Brain pericyte (primary cell): ENCODE measurements around the gene PPARA.
"Not testable (repeated sequence)": the region's sequence is repeated elsewhere in the genome, so short reads cannot be mapped to it uniquely, and the experiment has no call there.

Experiments
- DNase-seq: peaks from one replicate; pipeline ENCODE4 v3.0.0-alpha.2; 2012; ENCODE audit warnings: low read depth, low spot score

PPARA gene

GRCh38 chr22:46169628-46170027 is 19.3 kb downstream of the PPARA start:
- no peak for DNase-seq

GRCh38 chr22:46171940-46172339 is 21.6 kb downstream of the PPARA start:
- DNase-seq = no peak

- no peak for DNase-seq
Measured at GRCh38 chr22:46172522-46173110, 22.3 kb downstream of the PPARA start.

- no peak for DNase-seq
Measured at GRCh38 chr22:46173152-46173551, 22.8 kb downstream of the PPARA start.

- DNase-seq = no peak
Measured at GRCh38 chr22:46175631-46176030, 25.3 kb downstream of the PPARA start.

- no peak for DNase-seq
Measured at GRCh38 chr22:46176508-46177003, 26.2 kb downstream of the PPARA start.

- DNase-seq = no peak
Measured at GRCh38 chr22:46178755-46179505, 28.6 kb downstream of the PPARA start.

GRCh38 chr22:46179748-46180147 is 29.4 kb downstream of the PPARA start:
- no peak for DNase-seq

- DNase-seq = no peak
Measured at GRCh38 chr22:46180370-46181137, 30.2 kb downstream of the PPARA start.

GRCh38 chr22:46183733-46184132 is 33.4 kb downstream of the PPARA start:
- DNase-seq = no peak

- DNase-seq = no peak
Measured at GRCh38 chr22:46185283-46185682, 35.0 kb downstream of the PPARA start.

GRCh38 chr22:46187862-46188261 is 37.5 kb downstream of the PPARA start:
- DNase-seq = no peak

- DNase-seq = no peak
Measured at GRCh38 chr22:46192210-46192993, 42.1 kb downstream of the PPARA start.

GRCh38 chr22:46193898-46194310 is 43.6 kb downstream of the PPARA start:
- no peak for DNase-seq

GRCh38 chr22:46195487-46196165 is 45.3 kb downstream of the PPARA start:
- no peak for DNase-seq

GRCh38 chr22:46196278-46196677 is 46.0 kb downstream of the PPARA start:
- no peak for DNase-seq

- DNase-seq = no peak
Measured at GRCh38 chr22:46198274-46198673, 47.9 kb downstream of the PPARA start.

GRCh38 chr22:46198806-46199205 is 48.5 kb downstream of the PPARA start:
- not testable (repeated sequence) for DNase-seq

- no peak for DNase-seq
Measured at GRCh38 chr22:46201059-46201757, 50.9 kb downstream of the PPARA start.

- no peak for DNase-seq
Measured at GRCh38 chr22:46202897-46203600, 52.7 kb downstream of the PPARA start.
